ENCODE results near the gene SDR9C7.

SDR9C7 gene

DNA sequence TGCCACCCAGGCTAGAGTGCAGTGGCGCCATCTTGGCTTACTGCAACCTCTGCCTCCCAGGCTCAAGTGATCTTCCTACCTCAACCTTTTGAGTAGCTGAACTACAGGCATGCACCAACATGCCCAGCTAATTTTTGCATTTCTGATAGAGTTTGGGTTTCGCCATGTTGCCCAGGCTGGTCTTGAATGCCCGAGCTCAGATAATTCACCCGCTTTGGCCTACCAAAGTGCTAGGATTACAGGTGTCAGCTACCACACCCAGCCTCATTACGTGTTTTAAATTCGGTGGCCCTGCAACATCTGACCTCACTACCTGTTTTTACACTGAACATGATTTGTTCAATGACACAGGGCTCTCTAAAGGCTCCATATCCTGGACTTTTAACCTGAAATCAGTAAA is 46.1 kb upstream of the SDR9C7 start:
- CTCF ChIA-PET = interaction anchor here (0.6 kb wide), 1 partner anchor 224 kb away, joined by 4 read pairs; no protein-coding TSS in a partner anchor
- H3K9me3 ChIP-seq (ENCODE audit: control insufficient read depth, insufficient read depth, low read depth, low read length) = no peaks in the 10 kb centered on the region
- POLR2A ChIA-PET = no interaction called here
- no peaks in the 10 kb centered on the region for H3K36me3 ChIP-seq (ENCODE audit: control insufficient read depth in 2 of 2, insufficient read depth in 1 of 2, low read length in 2 of 2)
- H3K4me3 ChIP-seq (ENCODE audit: low read depth, low read length) = no peak overlapping the region
- H3K4me1 ChIP-seq (ENCODE audit: control insufficient read depth, insufficient read depth, low read length) = no peaks in the 10 kb centered on the region
- TF ChIP-seq ZNF37A (tag by site-specific recombination; IDR thresholded peaks at IDR 0.05) (no peak), ZBTB20 (tag by site-specific recombination; IDR thresholded peaks at IDR 0.05) (no peak), ZBTB1 (tag by site-specific recombination; IDR thresholded peaks at IDR 0.05) (no peak), MYNN (tag by site-specific recombination; IDR thresholded peaks at IDR 0.05; ENCODE audit: borderline replicate concordance) (no peak), ZNF549 (tag by site-specific recombination; IDR thresholded peaks at IDR 0.05) (no peak), ZNF266 (tag by site-specific recombination; IDR thresholded peaks at IDR 0.05; ENCODE audit: low read depth) (no peak)
- no peak overlapping the region for H3K27ac ChIP-seq (ENCODE audit: extremely low read depth, low read depth, low read length)

DNA sequence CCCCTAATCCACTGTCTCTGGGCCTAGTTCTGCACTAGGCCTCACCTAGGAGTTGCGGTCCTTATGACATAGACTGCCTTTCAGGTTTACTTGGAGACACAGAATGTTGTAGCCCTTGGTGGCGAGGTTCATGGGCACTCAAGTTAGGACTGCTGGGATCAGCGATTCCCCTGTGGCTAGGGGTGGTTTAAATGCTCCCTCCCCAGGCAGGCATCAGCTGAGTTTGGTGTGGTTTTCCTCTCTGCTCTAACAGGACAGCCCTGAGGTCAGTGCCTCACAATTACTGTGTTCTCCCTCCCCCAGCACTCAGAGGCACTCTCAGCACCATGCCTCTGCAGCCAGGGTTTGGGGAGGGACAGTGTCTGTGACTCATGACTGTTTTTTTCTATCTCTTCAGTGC is 45.4 kb upstream of the SDR9C7 start:
- Histone ChIP-seq H3K36me3 (ENCODE audit: control insufficient read depth in 2 of 2, insufficient read depth in 1 of 2, low read length in 2 of 2) (no peaks in the 10 kb centered on the region), H3K4me3 (ENCODE audit: low read depth, low read length) (no peak overlapping the region), H3K9me3 (ENCODE audit: control insufficient read depth, insufficient read depth, low read depth, low read length) (no peaks in the 10 kb centered on the region), H3K4me1 (ENCODE audit: control insufficient read depth, insufficient read depth, low read length) (no peaks in the 10 kb centered on the region), H3K27ac (ENCODE audit: extremely low read depth, low read depth, low read length) (no peak overlapping the region)
- CTCF ChIA-PET = no interaction called here
- POLR2A ChIA-PET = no interaction called here
- TF ChIP-seq ZNF510 (tag by site-specific recombination; IDR thresholded peaks at IDR 0.05; ENCODE audit: insufficient replicate concordance) = no peak
- TF ChIP-seq ZNF132 (tag by site-specific recombination; IDR thresholded peaks at IDR 0.05; ENCODE audit: borderline replicate concordance) = no peak
- no peak for TF ChIP-seq ZNF175 (tag by site-specific recombination; IDR thresholded peaks at IDR 0.05)
- TF ChIP-seq ZNF76 (tag by site-specific recombination; IDR thresholded peaks at IDR 0.05; ENCODE audit: borderline replicate concordance, low read depth) = no peak
- TF ChIP-seq, protein P1, sequence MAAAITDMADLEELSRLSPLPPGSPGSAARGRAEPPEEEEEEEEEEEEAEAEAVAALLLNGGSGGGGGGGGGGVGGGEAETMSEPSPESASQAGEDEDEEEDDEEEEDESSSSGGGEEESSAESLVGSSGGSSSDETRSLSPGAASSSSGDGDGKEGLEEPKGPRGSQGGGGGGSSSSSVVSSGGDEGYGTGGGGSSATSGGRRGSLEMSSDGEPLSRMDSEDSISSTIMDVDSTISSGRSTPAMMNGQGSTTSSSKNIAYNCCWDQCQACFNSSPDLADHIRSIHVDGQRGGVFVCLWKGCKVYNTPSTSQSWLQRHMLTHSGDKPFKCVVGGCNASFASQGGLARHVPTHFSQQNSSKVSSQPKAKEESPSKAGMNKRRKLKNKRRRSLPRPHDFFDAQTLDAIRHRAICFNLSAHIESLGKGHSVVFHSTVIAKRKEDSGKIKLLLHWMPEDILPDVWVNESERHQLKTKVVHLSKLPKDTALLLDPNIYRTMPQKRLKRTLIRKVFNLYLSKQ (tag by site-specific recombination; IDR thresholded peaks at IDR 0.05; ENCODE audit: borderline replicate concordance) = no peak
- TF ChIP-seq, protein P2, sequence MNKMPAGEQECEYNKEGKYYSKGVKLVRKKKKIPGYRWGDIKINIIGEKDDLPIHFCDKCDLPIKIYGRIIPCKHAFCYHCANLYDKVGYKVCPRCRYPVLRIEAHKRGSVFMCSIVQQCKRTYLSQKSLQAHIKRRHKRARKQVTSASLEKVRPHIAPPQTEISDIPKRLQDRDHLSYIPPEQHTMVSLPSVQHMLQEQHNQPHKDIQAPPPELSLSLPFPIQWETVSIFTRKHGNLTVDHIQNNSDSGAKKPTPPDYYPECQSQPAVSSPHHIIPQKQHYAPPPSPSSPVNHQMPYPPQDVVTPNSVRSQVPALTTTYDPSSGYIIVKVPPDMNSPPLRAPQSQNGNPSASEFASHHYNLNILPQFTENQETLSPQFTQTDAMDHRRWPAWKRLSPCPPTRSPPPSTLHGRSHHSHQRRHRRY (tag by site-specific recombination; IDR thresholded peaks at IDR 0.05) = no peak
- TF ChIP-seq ZEB2 (tag by site-specific recombination; IDR thresholded peaks at IDR 0.05) = no peak
- TF ChIP-seq BCL11B (tag by site-specific recombination; IDR thresholded peaks at IDR 0.05; ENCODE audit: low read depth) = no peak
- TF ChIP-seq, protein P3, sequence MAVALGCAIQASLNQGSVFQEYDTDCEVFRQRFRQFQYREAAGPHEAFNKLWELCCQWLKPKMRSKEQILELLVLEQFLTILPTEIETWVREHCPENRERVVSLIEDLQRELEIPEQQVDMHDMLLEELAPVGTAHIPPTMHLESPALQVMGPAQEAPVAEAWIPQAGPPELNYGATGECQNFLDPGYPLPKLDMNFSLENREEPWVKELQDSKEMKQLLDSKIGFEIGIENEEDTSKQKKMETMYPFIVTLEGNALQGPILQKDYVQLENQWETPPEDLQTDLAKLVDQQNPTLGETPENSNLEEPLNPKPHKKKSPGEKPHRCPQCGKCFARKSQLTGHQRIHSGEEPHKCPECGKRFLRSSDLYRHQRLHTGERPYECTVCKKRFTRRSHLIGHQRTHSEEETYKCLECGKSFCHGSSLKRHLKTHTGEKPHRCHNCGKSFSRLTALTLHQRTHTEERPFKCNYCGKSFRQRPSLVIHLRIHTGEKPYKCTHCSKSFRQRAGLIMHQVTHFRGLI (tag by site-specific recombination; IDR thresholded peaks at IDR 0.05) = no peak
- TF ChIP-seq ZFP37 (tag by site-specific recombination; IDR thresholded peaks at IDR 0.05) = no peak
- no peak for TF ChIP-seq ZNF548 (tag by site-specific recombination; IDR thresholded peaks at IDR 0.05)
- TF ChIP-seq ZNF292 (tag by site-specific recombination; IDR thresholded peaks at IDR 0.05; ENCODE audit: borderline replicate concordance, low read depth) = no peak
- TF ChIP-seq, protein P4, sequence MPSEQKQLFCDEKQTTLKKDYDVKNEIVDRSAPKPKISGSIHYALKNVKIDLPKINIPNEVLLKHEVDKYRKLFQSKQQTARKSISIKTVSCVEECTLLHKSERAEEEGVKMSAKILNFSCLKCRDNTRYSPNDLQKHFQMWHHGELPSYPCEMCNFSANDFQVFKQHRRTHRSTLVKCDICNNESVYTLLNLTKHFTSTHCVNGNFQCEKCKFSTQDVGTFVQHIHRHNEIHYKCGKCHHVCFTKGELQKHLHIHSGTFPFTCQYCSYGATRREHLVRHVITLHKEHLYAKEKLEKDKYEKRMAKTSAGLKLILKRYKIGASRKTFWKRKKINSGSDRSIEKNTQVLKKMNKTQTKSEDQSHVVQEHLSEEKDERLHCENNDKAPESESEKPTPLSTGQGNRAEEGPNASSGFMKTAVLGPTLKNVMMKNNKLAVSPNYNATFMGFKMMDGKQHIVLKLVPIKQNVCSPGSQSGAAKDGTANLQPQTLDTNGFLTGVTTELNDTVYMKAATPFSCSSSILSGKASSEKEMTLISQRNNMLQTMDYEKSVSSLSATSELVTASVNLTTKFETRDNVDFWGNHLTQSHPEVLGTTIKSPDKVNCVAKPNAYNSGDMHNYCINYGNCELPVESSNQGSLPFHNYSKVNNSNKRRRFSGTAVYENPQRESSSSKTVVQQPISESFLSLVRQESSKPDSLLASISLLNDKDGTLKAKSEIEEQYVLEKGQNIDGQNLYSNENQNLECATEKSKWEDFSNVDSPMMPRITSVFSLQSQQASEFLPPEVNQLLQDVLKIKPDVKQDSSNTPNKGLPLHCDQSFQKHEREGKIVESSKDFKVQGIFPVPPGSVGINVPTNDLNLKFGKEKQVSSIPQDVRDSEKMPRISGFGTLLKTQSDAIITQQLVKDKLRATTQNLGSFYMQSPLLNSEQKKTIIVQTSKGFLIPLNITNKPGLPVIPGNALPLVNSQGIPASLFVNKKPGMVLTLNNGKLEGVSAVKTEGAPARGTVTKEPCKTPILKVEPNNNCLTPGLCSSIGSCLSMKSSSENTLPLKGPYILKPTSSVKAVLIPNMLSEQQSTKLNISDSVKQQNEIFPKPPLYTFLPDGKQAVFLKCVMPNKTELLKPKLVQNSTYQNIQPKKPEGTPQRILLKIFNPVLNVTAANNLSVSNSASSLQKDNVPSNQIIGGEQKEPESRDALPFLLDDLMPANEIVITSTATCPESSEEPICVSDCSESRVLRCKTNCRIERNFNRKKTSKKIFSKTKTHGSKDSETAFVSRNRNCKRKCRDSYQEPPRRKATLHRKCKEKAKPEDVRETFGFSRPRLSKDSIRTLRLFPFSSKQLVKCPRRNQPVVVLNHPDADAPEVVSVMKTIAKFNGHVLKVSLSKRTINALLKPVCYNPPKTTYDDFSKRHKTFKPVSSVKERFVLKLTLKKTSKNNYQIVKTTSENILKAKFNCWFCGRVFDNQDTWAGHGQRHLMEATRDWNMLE (tag by site-specific recombination; conservative IDR thresholded peaks at IDR 0.05; ENCODE audit: low read depth) = no peak
- TF ChIP-seq FEZF1 (tag by site-specific recombination; IDR thresholded peaks at IDR 0.05) = no peak
